Ecto neural progenitor cell (in vitro differentiated cells): ENCODE measurements around the gene RPS6KB1.
"Not testable (repeated sequence)": the region's sequence is repeated elsewhere in the genome, so short reads cannot be mapped to it uniquely, and the experiment has no call there.

Experiments used
- DNase-seq: peaks from one replicate; pipeline ENCODE4 v3.0.0-alpha.2; 2018; ENCODE audit warnings: low spot score

The RPS6KB1 gene

GRCh38 chr17:59872351-59872750 lies 20.6 kb upstream of the RPS6KB1 start:
- no peak for DNase-seq

GRCh38 chr17:59873414-59873813 lies 19.5 kb upstream of the RPS6KB1 start:
- DNase-seq: not testable (repeated sequence)

GRCh38 chr17:59874376-59874775 lies 18.5 kb upstream of the RPS6KB1 start:
- no peak for DNase-seq

DNA sequence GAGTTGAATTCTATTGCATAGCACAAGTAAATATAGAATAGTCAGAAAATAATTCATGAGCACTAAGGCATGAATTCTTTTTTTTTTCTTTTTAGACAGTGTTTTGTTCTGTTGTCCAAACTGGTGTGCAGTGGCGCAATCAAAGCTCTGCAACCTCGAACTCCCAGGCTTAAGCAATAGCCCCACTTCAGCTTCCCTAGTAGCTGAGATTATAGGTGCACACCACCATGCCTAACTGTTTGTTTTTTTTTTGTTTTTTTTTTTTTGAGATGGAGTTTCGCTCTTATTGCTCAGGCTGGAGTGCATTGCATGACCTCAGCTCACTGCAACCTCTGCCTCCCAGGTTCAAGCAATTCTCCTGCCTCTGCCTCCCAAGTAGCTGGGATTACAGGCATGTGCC lies 16.8 kb upstream of the RPS6KB1 start:
- DNase-seq: no peak

GRCh38 chr17:59877965-59878364 lies 15.0 kb upstream of the RPS6KB1 start:
- DNase-seq: no peak

DNA sequence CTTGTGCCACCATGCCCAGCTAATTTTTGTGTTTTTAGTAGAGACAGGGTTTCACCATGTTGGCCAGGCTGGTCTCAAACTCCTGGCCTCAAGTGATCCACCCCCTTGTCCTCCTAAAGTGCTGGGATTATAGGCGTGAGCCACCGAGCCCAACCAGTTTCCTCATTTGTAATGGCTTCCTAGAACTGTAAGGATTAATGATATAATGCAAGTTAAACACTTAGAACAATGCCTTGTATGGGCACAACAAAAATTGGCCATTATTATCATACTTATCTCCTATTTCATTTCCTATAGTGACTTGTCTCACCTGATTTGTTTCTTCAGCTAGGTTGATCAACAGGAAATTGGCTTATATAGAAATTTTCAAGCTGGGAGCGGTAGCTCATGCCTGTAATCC lies 14.3 kb upstream of the RPS6KB1 start:
- DNase-seq: no peak

GRCh38 chr17:59884861-59885260 lies 8.1 kb upstream of the RPS6KB1 start:
- no peak for DNase-seq

- DNase-seq: no peak
Observed at GRCh38 chr17:59888145-59888750, 4.7 kb upstream of the RPS6KB1 start.

- DNase-seq: no peak
Observed at GRCh38 chr17:59890720-59891119, 2.2 kb upstream of the RPS6KB1 start.

- no peak for DNase-seq
Observed at GRCh38 chr17:59892251-59892923, 534 bp upstream of the RPS6KB1 start.

- DNase-seq: no peak
Observed at GRCh38 chr17:59893676-59894100, 767 bp downstream of the RPS6KB1 start.

GRCh38 chr17:59897090-59897489 lies 4.2 kb downstream of the RPS6KB1 start:
- no peak for DNase-seq

DNA sequence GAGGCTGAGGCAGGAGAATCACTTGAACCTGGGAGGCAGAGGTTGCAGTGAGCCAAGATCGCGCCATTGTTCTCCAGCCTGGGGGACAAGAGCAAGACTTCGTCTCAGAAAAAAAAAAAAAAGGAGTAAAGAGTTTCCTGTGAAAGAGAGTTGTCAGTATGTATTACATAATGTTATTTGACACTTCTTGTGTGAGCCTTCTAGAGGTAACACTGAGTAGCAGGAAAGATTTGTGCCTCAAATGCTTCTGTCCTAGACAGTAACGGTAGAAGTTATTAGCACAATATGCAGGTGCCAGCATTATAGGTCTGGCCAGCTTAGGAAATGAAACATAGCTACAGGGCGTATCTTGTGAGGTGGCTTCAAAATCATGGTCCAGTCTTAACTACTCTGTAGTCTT lies 6.2 kb downstream of the RPS6KB1 start:
- no peak for DNase-seq

- no peak for DNase-seq
Observed at GRCh38 chr17:59901604-59902003, 8.7 kb downstream of the RPS6KB1 start.

DNA sequence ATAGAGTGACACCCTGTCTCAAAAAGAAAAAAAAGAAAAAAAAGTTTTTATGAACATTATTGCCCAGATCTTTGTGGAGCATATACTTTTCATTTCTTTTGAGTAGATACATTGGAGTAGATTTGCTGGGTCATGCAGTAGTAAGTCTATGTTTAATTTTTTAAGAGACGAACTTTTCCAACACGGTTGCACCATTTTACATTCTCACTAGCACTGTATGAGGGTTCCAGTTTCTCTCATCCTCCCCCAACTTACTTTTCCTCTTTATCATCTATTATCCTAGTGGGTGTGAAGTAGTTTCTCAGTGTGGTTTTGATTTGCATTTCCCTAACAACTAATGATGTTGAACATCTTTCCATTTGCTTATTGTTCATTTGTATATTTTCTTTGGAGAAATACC lies 10.5 kb downstream of the RPS6KB1 start:
- no peak for DNase-seq

- no peak for DNase-seq
Observed at GRCh38 chr17:59907467-59907866, 14.5 kb downstream of the RPS6KB1 start.

DNA sequence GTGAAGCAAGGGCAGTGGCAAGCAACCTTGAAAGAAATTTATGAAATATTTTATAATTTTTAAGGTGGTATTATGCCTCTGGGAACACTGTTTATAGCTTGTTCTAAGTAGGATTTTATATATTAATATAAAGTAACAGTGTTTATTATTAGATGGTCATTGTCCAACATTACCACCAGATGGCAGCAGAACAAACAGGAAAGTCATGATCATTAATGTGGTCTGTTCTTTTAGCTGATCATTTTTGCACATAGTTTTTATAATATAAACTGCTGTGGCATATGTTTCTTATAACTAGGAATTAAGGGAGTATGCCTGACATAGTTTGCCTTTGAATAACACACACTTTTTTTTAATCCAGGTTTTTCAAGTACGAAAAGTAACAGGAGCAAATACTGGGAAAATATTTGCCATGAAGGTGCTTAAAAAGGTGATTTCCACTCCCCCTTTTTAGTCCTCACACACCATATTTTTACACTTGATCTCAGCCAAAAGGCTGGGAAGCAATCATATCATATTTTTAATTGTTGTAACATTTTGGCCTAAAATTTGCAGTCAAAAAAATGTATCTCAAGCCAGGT lies 21.4 kb downstream of the RPS6KB1 start:
- no peak for DNase-seq

- DNase-seq: no peak
Observed at GRCh38 chr17:59916446-59916845, 23.5 kb downstream of the RPS6KB1 start.

DNA sequence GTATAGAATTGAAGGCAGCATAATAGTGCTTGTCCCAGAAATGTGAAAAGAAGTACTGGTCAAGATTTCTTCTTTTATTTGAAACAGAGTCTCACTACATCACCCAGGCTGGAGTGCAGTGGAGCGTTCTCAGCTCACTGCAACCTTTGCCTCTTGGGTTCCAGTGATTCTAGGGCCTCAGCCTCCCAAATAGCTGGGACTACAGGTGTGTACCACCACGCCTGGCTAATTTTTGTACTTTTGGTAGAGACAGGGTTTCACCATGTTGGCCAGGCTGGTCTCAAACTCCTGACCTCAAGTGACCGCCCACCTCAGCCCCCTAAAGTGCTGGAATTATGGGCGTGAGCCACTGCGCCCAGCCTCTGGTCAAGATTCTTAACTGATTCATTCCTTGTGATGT lies 27.7 kb downstream of the RPS6KB1 start:
- DNase-seq: not testable (repeated sequence)

GRCh38 chr17:59930121-59930520 lies 37.2 kb downstream of the RPS6KB1 start:
- DNase-seq: not testable (repeated sequence)

GRCh38 chr17:59930768-59931167 lies 37.8 kb downstream of the RPS6KB1 start:
- not testable (repeated sequence) for DNase-seq

DNA sequence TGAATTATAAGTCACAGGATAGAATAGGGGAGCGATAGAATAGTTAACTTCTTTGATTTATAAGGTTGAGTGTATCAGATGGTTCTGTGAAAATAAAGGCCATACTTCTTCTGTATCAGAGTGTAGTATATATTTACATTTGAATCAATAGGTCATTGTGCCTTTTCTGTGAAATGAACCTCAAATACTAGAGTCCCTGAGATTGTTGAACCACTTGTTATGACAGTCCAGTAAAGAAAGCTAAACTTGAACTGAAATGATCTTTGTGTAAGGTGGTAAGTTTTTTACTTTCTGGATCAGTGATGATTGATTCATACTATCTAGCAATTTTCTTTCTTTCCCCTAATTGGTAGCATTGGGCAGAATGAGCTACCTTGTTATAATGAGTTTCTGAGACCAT lies 40.4 kb downstream of the RPS6KB1 start:
- DNase-seq: not testable (repeated sequence)

DNA sequence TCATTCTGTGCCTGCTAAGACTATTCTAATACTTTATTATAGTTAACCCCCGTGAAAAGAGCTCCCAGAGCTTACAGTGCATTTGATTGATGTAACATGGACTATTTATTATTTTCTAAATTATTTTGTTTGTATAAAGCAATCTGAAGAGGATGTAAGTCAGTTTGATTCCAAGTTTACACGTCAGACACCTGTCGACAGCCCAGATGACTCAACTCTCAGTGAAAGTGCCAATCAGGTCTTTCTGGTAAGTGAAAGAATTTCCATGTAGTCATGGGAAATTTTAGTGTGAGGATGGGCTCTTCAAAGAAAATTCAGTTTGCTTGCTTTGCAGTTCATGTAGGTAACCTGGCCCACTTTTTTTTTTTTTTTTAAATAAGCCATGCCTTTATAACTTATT lies 47.8 kb downstream of the RPS6KB1 start:
- not testable (repeated sequence) for DNase-seq

DNA sequence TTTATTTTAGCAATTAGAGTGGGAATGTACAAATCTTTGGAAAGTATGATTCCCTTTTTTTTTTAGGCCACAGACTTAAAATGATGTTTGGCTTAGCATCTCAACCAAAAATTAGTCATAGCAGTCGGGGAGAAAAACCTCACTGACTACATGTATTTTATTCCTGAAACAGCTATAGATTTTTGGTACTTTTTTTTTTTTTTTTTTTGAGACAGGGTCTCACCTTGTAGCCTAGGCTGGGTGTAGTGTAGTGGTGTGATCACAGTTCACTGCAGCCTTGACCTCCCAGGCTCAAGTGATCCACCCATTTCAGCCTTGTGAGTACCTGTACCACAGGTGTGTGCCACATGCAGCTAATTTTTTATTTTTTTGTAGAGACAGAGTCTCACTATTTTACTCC lies 48.2 kb downstream of the RPS6KB1 start:
- no peak for DNase-seq
